ENCODE measurements around the gene ALK.

GRCh38 chr2:29478641-29479040 lies 442.7 kb downstream of the ALK start:
- TF ChIP-seq, protein P1, sequence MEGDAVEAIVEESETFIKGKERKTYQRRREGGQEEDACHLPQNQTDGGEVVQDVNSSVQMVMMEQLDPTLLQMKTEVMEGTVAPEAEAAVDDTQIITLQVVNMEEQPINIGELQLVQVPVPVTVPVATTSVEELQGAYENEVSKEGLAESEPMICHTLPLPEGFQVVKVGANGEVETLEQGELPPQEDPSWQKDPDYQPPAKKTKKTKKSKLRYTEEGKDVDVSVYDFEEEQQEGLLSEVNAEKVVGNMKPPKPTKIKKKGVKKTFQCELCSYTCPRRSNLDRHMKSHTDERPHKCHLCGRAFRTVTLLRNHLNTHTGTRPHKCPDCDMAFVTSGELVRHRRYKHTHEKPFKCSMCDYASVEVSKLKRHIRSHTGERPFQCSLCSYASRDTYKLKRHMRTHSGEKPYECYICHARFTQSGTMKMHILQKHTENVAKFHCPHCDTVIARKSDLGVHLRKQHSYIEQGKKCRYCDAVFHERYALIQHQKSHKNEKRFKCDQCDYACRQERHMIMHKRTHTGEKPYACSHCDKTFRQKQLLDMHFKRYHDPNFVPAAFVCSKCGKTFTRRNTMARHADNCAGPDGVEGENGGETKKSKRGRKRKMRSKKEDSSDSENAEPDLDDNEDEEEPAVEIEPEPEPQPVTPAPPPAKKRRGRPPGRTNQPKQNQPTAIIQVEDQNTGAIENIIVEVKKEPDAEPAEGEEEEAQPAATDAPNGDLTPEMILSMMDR (IDR thresholded peaks at IDR 0.05; ENCODE audit: low read length), result no peak
- no peak for TF ChIP-seq EZH2 (IDR thresholded peaks at IDR 0.05; ENCODE audit: borderline replicate concordance, low read length)
